Neural progenitor cell (in vitro differentiated cells): ENCODE measurements around the gene TOMM22.

Experiments
- CTCF ChIP-seq: fragments of 200-600 bp; sonication (generic); IDR thresholded peaks from 2 replicates; pipeline ENCODE4 v1.5.1; 2017; ENCODE audit warnings: antibody characterized with exemption, mild to moderate bottlenecking
- EZH2 ChIP-seq: fragments of 200-600 bp; sonication (generic); IDR thresholded peaks from 2 replicates; pipeline ENCODE4 v1.6.1; 2017; ENCODE audit warnings: antibody characterized with exemption, mild to moderate bottlenecking, moderate library complexity

- no peak for TF ChIP-seq CTCF
- TF ChIP-seq EZH2: no peak
Measured at GRCh38 chr22:38716271-38716670, 34.5 kb downstream of the TOMM22 start.
